Activated naive CD4-positive, alpha-beta T cell treated with Interleukin-2 at 50 U/mL for 16 hours (primary cell): ENCODE results near the gene CPEB2.

ENCODE experiments used
- DNase-seq: peaks from one replicate; pipeline ENCODE4 v3.0.0-alpha.2; 2020

Gene CPEB2

DNA sequence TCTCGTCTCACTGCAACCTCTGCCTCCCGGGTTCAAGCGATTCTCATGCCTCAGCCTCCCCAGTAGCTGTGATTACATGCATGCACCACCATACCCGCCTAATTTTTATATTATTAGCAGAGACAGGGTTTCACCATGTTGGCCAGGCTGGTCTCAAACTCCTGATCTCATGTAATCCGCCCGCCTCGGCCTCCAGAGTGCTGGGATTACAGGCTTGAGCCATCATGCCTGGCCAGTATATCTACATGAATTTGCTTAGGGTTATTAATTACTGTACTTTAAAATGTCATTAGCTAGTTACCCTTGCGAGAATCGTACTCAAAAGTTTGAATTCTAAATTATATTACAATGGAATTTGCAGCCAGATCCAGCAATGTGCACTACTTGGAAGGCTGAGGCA is 8.9 kb downstream of the CPEB2 start:
- no peak for DNase-seq

DNA sequence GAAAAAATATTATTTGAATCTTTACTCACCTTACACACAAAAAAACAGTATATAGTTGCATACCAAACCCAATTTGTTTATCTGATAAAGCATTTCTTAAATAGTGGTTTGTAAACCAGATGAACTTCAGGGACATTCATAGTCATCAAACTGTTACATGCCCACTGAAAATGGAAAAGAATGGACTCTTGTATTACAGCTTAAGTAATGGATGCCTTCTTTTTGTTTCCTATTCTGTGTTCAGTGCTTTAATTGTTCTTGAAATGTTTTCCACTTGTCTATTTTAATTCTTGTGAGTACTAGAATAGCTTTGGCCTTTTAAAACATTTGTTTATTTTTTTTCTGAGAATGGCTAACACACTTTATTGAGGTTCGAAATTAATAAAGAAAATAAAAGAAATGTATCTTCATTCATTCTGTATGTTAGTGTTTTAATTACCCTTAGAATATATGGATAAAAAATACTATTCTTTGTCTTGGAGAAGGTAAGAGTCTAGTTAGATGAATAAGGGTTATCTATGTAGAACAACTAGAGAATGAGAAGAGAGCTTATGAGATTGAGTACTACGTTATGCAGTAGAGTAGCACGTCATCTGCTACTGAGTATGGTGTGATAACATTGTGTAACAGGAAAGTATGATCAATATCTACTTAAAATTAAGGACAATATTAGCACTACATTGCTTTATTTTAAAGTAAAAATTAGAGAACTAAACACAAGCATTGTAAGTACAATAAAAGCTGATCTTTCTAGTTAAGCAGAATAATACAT is 9.9 kb downstream of the CPEB2 start:
- DNase-seq, result no peak

DNA sequence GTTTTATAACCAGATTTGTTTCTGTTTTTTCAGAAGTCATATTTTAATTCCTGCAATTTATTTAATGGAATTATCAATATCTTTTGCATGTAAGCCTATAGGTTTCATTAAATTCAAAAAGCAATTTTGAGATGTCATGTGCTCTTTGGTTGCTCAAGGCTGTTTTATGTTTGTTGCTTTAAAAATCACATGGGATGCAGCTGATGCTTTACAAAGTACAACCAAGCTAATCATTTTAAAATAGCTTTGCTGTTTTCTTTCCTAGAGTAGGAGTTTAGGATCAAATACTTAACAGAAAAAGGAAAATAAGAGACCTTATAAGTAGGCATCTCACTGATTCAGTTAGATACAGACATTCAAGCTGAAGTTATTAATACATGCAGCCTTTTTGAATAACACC is 11.3 kb downstream of the CPEB2 start:
- no peak for DNase-seq

DNA sequence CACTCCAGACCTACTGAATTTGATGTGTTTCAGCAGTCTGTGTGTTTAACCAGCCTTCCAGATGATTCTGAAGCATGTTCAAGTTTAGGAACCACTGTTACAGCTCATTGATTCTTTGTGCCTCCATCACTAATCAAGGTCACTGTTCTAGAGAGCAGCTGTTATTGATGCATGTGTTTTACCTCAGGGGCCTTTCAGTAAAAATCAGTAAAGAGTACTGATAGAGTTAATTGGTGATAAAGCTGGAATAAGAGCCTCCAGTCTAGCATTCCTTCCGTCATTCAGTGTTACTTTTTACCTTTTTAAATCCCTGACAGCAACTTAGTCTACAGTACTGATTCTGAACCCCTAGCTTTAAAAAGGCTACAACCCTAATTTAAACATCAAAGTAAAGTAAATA is 12.9 kb downstream of the CPEB2 start:
- DNase-seq, result no peak

DNA sequence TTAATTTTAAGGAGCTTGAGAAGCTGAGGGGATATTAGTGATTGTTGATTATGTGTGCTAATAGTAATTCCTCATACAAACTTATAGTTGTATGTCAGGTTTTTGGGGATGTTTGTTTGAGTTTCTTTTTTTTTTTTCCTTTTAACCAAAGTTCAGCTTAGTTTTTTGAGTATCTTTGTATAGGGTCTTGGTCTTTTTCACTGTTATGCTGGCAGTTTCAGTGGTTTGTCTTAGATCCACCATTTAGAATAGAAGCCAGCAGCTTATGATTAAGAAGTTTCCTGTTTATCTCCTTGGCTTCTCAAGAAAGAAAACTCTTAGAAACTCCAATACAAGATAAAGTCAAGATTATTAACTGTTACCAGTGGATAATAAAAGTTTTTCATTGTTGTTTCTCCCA is 16.1 kb downstream of the CPEB2 start:
- DNase-seq, result no peak

DNA sequence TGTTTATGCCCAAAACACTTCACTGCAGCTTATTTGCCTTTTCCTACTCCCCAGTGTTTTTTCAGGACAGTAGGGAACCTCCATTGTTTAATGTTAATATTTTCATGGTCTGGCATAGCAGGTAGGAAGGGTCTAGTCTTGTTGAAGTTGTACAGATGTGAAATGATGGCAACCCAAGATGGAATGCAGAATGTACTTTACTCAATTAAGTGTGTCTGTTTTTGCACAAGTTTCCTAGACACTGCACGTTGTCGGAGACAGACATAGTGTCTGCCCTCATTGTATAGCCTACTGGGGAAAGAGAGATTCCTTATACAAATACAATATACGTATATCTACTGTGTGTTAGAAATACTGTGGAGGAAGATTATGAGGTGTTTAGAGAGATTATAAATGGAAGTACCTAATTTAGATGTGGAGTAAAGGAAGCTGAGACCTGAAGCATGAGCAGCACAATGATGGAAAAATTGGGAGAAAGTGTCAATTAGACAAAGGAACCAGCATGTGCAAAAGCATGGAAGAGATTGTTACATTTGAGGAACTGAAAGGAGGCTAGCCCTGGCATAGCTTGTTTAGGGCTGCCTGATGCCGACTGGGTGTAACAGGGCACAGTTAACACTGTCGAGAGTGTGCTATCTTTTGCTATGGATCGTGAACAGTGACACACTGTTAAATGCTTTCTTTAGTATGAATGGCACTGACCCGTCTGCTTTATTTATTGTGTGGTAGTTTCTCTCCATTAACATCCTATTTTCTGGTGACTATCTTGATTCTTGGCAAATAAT is 18.4 kb downstream of the CPEB2 start:
- no peak for DNase-seq

DNA sequence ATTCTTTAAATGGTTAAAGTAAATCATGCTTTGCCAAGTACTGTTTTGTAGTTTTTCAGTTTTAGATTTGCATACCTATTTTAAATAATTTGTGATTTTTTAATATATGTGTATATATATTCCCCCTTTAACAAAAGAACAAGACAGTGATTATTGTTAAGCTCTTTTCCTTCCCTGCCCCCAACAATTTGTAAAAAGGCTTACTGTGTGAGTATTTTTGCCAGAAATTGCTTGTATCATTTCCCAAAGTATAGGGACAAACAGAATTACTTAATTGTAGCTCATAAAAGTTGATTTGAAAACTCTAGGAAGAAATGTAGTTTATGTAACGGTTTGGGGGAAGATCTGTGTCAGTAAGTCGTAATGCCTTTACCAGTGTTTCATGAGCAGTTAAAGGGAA is 19.0 kb downstream of the CPEB2 start:
- no peak for DNase-seq

DNA sequence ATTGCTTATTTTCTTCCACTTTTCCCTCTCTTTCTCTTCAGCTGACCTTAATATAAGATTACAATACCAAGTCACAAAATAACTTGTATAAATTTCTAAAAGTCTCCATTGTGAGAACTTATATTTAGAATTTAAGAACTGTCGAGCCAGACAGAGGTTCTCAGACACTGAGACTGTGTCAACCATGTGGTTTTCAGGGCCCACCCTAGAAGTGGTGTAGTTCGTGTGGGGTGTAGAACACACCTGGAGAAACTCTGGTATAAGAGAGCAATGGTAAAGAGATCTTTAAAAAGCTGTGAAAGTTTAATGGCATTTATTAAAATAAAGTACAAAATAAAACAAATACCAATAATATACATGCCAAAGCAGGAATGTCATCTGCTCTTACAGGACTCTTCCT is 19.7 kb downstream of the CPEB2 start:
- DNase-seq, result no peak

DNA sequence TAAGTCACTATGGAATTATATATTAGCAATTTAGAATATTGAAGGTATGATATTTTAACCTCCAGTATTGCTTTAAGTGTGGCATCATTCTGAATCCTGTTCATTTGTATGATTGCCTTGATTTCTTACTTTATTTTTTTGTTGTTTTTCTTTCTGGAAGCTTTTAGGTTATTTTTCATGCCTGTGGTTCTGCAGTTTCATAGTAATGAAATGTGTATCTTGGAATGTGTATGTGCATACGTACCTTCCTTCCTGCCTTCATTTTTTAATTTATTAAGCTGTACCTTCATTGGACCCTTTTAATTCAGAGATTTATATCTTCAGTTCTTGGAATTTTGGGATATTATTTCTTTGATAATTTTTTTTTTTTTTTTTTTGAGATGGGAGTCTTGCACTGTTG is 22.1 kb downstream of the CPEB2 start:
- no peak for DNase-seq

DNA sequence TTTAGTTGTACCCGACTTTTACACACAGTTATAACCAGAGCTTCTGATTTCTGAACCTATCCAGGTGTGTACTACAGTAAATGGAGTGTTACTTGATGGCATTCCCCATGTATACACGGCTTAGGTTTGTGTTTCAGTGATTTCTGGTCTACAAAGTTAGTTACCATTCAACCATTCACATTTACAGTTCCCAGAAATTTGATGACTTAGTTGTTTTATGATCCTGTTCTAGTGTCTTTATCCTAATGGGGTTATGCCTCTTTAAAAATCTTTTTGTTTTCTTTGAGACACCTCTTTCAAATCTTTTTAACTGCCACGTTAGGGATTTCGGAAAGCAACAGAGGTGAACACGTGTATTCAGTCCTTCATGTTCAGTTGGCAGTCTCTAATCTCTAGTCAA is 23.4 kb downstream of the CPEB2 start:
- DNase-seq, result no peak

DNA sequence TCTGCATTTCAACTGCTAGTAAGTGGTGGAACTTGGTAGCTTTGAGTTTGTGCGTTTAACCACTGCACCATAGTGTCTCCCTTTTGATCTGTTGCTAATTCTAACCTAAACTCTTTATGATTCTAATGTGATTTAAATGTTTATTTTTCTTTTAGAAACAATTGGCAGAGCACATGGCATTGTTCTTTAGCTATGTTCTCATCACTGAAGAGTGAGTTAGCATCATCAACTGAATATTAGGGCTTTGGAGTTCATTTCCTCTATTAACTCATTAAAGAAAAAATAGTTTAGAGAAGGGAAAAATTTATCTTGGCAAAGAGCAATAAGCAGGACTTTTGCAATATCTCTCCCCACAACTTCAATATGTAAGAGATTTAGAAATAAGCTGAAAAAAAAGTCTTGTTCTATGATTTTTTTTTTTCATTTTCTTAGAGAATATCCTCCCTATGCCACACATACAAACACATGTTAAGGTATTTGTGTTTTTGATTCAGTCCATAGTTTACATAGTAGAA is 25.7 kb downstream of the CPEB2 start:
- no peak for DNase-seq

DNA sequence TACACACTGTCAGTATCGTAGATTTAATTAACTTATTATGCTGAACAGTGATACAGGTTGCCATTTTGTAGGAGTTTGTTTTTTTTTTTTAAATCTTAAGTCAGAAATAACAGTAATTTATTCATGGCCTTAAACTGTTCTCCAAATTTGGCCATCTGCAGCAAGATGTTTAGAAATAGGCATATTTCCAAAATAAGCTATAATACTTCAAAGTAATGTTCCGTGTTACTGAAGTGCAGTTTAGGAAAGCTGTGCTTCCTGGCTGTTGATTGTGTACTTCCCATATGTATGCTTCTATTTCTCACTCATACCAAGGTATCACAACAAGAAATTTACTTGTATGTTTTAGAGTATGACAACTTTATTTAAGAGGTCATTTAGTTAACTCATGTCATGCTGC is 28.9 kb downstream of the CPEB2 start:
- DNase-seq, result no peak

DNA sequence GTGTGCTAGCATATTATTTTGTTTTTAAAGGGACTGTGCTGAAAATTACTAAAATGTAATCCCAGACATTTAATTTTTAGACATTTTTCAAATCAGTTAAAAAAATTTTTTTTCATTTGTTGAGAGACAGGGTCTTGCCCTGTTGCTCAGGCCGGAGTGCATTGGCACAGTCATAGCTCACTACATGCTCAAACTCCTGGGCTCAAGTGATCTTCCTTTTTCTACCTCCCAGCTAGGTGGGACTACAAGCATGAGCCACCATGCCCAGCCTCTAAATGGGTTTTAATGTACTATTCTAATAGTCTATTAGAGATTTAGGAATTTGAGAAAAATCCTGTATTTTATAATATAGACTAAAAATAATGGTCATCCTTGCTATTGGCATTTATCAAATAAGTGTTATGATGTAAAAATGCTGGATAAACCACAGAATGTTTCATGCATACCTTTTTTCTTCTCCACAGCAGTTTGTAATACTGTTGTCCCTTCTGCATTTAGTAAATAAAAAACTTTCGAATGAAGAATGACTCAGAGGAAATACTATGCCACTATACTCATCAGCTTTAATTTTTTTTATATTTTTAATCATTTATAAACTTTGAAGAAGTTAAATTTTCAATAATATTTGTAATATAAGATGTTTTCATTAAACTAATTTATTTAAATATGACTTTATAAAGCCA is 29.9 kb downstream of the CPEB2 start:
- DNase-seq, result no peak

DNA sequence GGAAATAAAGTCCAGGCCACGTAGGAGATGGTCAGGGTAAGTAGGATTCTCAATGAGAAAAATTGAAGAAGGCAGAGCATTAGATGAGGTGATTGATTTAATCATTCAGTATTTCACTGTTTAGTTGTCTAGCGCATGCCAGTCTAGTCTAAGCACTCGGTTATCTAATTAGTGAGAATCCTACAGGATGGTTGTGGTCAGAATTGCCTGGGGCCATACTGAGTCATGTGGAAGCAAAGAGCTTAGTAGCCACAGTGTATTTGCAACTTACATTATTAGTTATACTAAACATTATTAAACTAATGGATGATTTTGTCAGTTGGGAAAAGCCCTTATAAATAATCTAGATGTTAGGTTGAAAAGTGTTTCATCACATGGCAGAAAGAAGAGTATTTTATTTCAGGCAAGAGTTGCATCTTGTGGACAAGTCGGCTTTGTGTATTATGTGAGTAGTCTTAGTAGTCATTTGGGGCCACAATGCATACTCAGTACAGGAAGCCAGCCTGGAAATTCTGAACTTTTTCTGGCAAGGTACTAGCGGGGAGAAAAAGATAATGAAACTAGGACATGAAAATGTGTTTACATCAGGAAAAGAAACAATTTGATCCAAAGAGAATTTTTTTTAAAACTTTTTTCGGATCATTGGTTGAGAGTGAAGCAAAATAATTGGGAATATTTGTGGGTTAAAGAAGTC is 31.9 kb downstream of the CPEB2 start:
- DNase-seq, result no peak

DNA sequence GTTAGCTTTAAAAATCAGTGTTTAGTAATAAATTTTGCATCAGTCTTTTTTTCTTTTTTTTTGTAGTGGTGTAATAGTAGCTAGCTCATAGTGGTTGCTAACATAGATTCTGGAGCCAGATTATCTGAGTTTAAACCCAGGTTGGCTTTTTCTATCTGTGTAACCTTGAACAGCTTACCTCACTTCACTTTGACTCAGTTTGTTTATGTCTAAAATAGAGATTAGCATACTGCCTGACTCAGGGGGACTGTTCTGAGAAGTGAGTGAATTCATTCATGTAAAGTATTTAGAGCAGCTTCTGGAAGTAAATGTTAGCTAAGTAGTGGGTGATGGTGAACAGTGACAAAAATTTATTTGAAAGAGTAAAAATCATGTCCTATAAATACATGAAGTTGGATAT is 32.9 kb downstream of the CPEB2 start:
- no peak for DNase-seq

DNA sequence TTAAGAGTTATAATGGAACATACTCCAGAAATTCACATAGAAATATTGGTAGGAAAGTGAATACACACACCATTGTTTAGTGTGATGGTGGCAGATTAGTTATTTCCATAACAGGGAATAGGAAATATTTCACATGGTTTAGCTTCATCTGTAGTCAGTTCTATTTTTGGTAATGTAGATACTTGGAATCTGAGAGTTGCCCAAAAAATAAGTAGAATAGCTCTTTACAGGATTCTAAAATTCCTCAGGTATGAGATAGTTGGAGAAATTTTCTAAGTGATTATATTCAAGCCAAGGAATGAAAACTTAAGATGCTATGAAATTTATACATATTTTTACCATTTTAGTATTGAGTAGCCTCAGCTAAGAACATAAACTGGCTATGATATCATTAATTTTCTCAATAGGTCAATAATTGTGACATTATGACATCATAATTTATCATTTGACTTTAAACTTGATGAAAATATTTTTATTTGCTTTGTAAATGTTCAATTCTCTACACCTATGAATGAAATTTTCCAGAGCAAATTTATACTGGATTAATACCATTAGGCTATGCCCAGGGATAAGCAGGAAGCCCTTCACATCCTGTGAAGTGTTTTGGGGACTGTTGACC is 35.8 kb downstream of the CPEB2 start:
- DNase-seq, result no peak

DNA sequence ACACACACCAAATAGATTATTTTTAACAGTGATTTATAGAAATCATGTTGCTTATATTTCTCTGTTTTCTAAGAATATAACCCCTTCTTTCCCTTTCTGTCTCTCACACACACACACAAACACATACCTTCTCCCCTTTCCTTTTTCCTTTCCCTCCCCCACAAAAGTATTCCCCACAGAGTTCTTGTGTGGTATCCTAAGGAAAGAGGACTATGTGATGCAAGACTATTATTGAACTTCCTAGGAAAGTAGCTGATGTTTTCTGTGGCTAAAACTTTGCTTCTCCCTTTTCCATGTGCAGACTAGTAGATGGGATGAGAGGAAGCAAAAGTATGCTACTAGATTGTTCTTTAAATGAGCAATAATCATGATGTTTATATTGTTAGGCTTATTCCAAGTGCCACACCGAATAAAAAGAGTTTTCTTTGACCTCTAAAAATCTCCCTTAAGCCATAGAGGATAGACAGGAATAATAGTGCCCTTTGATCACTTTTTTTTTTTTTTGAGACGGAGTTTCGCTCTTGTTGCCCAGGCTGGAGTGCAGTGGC is 38.7 kb downstream of the CPEB2 start:
- no peak for DNase-seq

DNA sequence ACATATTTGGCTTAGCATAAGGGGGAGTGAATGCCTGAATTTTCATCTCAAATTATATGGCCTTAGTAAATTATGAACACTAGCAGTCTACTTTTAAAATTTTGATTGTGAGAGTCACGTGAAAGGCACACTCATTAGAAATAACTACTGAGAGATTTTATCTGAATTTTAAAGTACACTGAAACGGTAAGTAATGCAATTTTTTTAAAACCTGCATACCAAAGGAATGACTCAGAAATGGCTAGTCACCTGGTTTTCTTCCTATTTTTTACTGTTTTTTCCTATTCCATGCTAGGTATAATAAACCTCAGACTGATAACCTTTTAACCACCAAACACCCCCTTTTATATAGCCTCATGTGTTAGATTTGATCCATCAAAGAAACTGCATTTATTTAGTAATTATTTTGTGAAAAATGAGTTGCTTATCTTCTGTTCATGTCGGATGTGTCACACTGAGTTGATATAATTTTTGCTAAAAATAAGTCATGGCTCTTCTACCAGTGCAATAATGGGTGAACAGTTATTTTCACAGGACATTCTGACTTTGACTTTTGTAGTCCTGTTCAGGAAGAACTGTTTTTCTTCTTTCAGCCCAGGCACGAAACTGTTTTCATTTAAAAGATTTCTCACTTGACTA is 40.4 kb downstream of the CPEB2 start:
- no peak for DNase-seq

DNA sequence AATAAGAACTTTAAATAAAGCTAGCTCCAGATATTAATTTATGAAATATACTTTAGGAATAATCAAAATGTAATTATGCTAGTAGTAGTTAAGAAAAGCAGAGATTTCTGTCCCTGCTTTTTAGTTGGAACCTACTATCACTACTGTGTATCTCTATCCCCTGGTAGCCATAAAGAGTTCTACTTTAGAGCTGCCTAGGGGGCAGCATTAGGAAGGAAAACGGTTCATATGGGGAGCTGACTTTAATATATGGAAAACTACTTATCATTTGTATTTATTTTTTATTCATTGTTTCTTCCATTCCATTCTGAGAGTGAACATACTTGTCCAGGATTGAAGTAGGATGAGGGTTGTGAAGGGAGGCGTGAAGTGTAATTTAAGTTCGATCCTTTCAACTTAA is 40.9 kb downstream of the CPEB2 start:
- no peak for DNase-seq

DNA sequence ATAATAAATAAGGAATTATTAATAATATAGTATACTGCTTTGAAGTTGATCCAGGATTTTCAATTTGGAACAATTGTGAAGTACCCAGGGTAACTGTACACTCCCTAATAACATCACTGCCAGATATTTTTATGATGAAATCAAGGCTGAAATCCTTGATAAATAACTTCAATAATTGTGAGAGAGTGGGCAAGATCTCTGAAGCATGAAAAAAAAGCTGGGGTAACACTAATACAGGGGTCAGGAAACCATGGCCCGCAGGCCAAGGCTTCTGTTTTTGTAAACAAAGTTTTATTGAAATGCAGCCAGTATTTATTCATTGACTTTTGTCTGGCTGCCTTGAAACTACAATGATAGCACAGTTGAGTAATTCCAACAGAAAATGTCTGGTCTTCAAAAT is 41.6 kb downstream of the CPEB2 start:
- DNase-seq, result no peak

DNA sequence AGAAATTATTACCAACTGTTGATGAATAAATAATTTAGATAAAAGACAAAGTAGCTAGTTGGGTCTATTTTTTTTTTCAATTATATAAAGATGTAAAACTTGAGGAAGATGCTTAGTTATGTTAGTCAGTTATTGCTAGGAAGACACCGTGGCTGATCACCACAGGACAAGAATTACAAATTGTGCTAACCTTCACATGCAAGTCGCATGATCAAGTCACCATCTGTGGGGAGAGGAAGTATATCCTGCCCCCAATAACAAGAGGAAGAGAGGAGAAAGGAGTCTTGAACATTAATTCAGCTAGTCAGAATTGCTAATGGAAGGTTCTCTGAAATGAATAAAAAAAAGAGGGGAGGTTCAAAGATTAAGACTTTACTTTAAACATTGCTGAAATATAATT is 52.3 kb downstream of the CPEB2 start:
- DNase-seq, result no peak

DNA sequence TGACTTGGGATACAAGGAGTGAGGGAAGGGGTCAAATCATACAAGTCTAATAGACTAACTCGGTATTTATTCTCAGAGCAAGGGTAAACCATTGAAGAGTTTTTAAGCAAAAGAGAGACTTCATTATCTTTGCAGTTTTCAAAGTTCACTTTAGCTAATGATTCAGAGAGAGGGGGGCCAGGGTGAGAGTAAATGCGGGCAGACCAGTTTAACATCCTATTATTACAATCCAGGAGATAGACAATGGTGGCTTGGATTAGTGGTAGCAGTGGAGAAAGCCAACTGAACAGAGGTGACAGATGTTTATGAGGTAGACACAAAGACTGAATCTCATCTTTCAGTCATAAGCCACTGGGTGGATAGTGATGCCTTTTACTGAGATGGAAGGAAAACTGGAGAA is 57.9 kb downstream of the CPEB2 start:
- no peak for DNase-seq
